ENCODE data around the gene PGF.

The PGF gene

DNA sequence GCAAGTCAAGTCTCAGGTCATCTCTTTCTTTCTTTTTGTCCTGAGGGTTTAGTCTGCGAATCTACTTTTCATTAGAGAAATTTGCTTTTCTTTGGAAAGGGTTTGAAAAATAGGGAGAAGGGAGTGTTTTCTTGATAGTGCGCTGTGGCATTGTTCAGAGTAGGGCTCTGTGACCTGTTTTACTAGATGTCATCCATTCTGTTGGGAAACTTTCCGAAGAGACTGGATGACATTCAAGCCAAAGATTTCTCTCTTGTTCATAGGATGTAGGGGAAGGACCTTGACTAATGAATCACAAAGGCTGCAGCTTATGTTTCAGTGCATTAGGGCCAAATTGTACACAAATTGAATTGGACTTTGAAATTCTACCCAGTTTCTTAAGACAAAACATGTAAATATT, 59.0 kb downstream of the PGF start:
- Histone ChIP-seq H3K9me3 (ENCODE audit: control insufficient read depth, low read length) (no peaks in the 10 kb centered on the region), H3K36me3 (ENCODE audit: control insufficient read depth, insufficient read depth, low read length) (peaks cover 99% of the 10 kb centered on the region), H3K27ac (ENCODE audit: low read depth, low read length, severe bottlenecking) (no peak overlapping the region), H3K4me3 (ENCODE audit: extremely low read depth, insufficient read depth, low read length, poor library complexity, severe bottlenecking) (no peak overlapping the region), H3K4me1 (ENCODE audit: control insufficient read depth, insufficient read depth, low read length, poor library complexity, severe bottlenecking) (no peaks in the 10 kb centered on the region)
- WGBS, 2 experiments (ENCODE audit: insufficient coverage in 2 of 2) = 95 to 96% methylated on average over 2 of the region's 3 CpGs

DNA sequence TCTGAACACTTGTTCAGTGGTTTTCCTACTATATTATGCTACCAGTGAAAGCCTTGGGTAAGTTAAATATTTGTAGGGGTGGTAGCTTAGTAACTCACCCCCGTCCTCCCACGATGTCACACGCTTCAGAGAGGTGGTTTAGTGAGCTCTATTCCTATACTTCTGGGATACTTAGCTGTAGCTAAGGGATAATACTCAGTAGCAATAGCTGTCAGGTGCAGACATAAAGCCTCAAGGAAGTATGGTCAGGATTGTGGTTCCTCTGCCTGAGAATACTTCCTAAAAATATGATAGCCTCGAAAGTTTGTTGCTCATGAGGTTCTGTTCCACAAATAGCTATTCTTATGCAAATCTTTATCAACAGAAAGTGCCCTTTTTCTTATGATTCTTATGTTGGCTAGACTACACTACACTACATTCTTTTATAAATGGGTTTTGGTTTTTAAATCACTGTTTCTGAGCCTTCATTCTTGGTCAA, 61.7 kb downstream of the PGF start:
- WGBS, 2 experiments (ENCODE audit: insufficient coverage in 2 of 2) = 100% methylated on average over 1 of the region's 4 CpGs
- H3K9me3 ChIP-seq (ENCODE audit: control insufficient read depth, low read length) = no peaks in the 10 kb centered on the region
- H3K4me1 ChIP-seq (ENCODE audit: control insufficient read depth, insufficient read depth, low read length, poor library complexity, severe bottlenecking) = peaks cover under 1% of the 10 kb centered on the region
- H3K36me3 ChIP-seq (ENCODE audit: control insufficient read depth, insufficient read depth, low read length) = peaks cover 99% of the 10 kb centered on the region
- H3K27ac ChIP-seq (ENCODE audit: low read depth, low read length, severe bottlenecking) = no peak overlapping the region
- no peak overlapping the region for H3K4me3 ChIP-seq (ENCODE audit: extremely low read depth, insufficient read depth, low read length, poor library complexity, severe bottlenecking)

DNA sequence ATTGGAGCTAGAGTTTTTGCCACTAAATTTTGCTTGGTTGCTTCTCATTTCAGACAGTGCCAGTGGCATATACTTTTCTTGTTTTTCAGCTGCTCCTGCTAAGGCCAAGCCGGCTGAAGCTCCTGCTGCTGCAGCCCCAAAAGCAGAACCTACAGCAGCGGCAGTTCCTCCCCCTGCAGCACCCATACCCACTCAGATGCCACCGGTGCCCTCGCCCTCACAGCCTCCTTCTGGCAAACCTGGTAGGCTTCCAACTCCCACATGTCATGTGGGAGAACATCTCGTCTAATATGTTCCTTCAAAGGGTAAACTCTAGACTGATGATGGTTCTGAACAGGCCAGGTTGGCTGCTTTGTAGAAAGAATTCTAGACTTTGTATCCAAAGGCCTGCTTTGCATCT, 62.7 kb downstream of the PGF start:
- no peaks in the 10 kb centered on the region for H3K9me3 ChIP-seq (ENCODE audit: control insufficient read depth, low read length)
- H3K4me3 ChIP-seq (ENCODE audit: extremely low read depth, insufficient read depth, low read length, poor library complexity, severe bottlenecking) = no peak overlapping the region
- H3K4me1 ChIP-seq (ENCODE audit: control insufficient read depth, insufficient read depth, low read length, poor library complexity, severe bottlenecking) = peaks cover 9% of the 10 kb centered on the region
- WGBS, 2 experiments (ENCODE audit: insufficient coverage in 2 of 2) = 87 to 100% methylated on average over 4 to 5 of the region's 5 CpGs
- H3K27ac ChIP-seq (ENCODE audit: low read depth, low read length, severe bottlenecking) = no peak overlapping the region
- peaks cover 99% of the 10 kb centered on the region for H3K36me3 ChIP-seq (ENCODE audit: control insufficient read depth, insufficient read depth, low read length)

DNA sequence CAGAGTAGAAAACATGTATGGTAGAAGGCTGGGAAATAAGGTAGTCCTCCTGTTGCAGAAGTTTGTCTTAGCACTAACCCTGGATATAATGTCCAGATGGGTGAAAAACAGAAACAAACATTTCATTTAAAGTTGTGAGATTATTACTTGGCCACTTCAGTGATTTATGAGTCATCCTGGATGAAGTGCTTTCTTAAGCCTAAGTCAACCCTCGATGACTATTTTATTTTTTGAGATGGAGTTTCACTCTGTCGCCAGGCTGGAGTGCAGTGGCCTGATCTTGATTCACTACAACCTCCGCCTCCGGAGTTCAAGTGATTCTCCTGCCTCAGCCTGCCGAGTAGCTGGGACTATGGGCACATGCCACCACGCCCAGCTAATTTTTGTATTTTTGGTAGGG, 63.5 kb downstream of the PGF start:
- WGBS, 2 experiments (ENCODE audit: insufficient coverage in 2 of 2) = 97 to 100% methylated on average over 6 of the region's 6 CpGs
- Histone ChIP-seq H3K4me1 (ENCODE audit: control insufficient read depth, insufficient read depth, low read length, poor library complexity, severe bottlenecking) (peaks cover 14% of the 10 kb centered on the region), H3K36me3 (ENCODE audit: control insufficient read depth, insufficient read depth, low read length) (peaks cover 91% of the 10 kb centered on the region), H3K4me3 (ENCODE audit: extremely low read depth, insufficient read depth, low read length, poor library complexity, severe bottlenecking) (no peak overlapping the region), H3K27ac (ENCODE audit: low read depth, low read length, severe bottlenecking) (no peak overlapping the region), H3K9me3 (ENCODE audit: control insufficient read depth, low read length) (no peaks in the 10 kb centered on the region)
